Stimulated activated CD4-positive, alpha-beta T cell treated with anti-CD3 and anti-CD28 coated beads, TNF-alpha, amount 100 ng/mL, for 1 hour (primary cell): Measurements from ENCODE around the gene IL6R.
"Not testable (repeated sequence)": the region's sequence is repeated elsewhere in the genome, so short reads cannot be mapped to it uniquely, and the experiment has no call there.

Source experiments
- DNase-seq, 3 donors: peaks; one replicate each; pipeline ENCODE4 v3.0.0-alpha.2; 2020; ENCODE audit warnings: low read depth in 3 of 3, low spot score in 1 of 3

IL6R gene

DNA sequence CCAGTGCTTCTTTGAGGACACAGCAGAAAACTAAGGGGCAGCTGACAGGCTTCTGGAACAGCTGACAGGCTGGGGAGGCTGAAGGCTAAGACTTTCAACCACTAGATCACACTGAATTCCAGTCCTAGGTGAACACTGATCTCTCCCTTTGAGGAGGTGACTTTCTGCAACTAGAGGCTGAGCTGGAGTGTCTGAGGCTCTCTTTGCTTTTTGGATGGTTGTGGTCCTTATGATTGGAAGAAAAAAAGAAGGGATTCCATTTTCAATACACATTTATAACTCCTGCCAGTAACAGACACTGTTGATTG is 1.4 kb downstream of the IL6R start:
- DNase-seq, result no peak

GRCh38 chr1:154406886-154407197 is 1.7 kb downstream of the IL6R start:
- DNase-seq, result no peak

DNA sequence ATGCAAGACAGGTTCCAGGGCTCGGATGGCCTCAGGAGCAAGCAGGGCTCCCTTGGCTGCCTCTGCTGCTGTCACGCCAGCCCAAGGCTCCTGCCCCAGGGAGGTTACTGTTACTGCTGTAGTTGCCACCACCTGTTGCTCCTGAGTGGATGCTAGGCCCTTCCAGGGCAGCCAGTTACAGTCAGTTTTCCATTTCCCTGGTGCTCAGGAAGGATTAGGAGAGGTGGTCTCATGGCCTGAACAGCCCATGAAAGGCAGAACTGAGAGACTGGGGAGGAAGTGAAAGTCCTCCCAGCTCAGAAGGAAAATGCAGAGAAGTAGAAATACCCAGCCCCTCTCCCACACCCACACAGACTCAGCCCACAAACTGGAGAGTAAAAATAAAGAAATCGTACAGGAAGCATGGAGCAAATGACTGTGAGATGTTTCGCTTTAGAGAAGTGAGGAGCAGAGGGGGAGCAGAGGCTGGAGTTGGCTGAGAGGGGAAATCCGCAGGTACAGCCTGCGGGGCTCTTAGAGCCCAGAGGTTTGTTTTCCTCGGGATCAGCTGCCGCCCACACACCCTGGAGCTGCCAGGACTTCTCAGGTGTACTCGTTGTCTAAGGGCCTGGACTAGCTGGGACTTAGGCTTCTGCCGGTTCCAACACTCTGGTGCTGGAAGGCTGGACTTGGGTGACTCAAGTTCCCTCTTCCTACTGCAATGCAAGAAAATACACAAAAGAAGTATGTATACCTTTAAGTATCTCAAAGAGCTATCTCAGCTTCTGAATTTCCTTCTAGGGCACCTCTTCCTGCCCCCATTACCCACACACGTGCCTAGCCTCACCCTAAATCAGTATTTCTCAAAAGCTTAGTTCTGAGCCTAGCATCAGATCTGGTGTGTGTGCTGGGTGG is 2.3 kb downstream of the IL6R start:
- no peak for DNase-seq

- DNase-seq, result no peak
Measured at GRCh38 chr1:154408174-154408777, 3.1 kb downstream of the IL6R start.

GRCh38 chr1:154410185-154410827 is 5.2 kb downstream of the IL6R start:
- DNase-seq, result no peak

DNA sequence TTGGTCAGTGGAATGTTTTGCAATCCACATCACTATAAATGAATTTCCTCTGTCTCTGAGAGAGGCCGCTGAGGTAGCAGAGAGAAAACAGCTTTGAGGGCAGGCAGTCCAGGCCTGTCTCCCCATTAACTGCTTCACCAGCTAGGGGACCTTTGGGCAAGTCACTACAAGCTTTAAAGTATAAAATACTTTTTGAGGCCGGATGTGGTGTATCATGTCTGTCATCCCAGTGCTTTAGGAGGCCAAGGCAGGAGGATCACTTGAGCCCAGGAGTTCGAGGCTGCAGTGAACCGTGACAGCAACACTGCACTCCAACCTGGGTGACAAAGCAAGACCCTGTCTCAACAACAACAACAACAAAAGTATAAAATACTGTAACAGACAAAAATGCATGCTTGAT is 6.4 kb downstream of the IL6R start:
- DNase-seq, result no peak

GRCh38 chr1:154413177-154413783 is 8.1 kb downstream of the IL6R start:
- DNase-seq, result no peak

DNA sequence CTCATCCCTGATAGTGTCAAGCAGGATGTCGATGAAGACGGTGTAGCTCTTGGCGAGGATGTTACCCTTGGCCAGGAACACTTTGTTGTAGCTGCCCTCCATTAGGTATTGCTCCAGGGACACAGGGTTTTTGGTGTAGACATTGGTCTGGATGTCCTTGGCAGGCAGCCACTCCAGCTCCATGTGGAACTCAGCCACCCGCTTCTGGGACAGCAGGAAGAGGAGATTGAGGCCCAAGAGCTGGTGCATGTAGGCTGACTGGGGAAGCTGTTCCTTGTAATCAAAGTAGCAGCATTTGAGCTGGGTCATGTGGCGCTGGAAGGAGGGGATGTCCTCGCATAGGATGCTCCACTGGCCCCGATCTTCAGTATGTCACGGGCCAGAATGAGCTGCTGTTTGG is 9.5 kb downstream of the IL6R start:
- DNase-seq, result no peak

DNA sequence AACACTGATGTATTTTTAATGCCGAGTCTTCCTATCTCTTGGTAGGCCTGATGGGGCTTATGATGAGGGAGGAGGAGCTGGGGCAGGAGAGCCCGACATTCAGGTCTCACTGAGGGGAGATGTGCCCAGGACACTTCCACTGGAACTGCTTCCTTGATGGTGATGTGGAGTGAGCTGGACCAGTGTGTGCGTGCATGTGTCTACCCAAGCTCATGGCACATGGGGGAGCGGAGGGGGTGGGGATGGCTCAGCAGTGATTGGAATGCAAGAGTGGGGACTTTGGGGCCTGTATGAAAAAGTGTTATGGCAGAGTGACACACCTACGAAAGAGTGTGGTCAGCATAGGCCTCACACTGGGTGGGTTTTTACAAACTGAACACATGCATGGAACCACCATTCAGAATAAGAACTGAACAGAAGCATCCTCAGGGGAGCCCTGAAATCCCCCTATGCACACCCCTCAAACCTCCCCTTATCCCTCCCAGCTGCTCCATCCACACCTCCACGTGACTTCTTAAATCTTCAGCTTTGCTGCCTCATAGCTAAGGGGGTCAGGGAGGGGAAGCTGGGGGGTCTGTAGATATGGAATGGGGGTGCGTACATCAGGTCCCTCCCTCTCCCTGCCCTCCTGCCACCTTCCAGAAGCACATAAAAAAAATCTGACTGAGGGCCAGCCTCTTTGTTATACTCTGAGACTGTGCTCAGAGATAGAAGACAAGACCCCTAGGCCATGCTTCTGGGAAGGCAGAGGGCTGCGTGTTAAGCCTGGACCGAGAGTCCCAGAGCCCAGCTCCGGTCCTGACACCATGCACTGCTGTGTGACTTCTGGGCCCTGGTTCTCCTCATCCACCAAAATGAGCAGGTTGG is 11.6 kb downstream of the IL6R start:
- DNase-seq, result no peak

GRCh38 chr1:154417338-154417608 is 12.1 kb downstream of the IL6R start:
- DNase-seq, result no peak

DNA sequence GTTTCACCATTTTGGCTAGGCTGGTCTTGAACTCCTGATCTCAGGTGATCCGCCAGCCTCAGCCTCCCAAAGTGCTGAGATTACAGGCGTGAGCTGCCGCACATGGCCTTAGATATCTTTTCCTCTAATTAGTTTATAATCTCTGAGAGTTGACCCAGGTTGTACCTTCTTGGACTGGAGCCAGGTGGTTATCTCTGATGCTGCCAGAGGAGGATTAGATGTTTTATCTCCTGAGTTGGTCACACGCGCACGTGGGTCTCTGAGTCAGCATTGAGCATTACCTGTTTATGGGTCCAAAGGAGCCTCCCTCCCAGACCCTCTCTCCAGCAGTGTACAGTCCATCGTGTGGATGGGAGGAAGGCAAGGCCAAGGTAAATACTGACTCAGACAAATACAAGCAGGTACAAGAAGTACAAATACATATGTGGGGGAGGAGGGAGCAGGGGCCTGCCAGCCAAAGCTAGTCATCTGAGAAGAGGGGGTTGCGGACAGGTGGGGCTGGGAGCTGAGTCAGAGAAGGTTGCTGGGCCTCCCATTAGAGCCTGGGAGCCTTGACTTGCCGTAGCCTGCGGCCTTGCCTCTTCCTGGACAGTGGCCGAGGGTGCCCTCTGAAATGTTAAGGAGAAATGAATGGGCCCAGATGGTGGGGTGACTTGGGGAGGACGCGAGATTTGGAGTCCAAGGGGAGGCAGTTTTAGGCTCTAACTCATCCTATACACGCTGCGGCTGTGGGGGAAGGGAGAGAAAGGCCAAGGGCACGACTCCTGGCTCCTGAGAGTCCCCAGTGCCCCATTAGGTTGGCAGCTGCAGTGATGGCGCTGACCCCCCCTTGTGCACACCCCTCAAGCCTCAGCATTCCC is 13.1 kb downstream of the IL6R start:
- DNase-seq, result no peak

- no peak for DNase-seq
Measured at GRCh38 chr1:154418923-154419619, 13.9 kb downstream of the IL6R start.

DNA sequence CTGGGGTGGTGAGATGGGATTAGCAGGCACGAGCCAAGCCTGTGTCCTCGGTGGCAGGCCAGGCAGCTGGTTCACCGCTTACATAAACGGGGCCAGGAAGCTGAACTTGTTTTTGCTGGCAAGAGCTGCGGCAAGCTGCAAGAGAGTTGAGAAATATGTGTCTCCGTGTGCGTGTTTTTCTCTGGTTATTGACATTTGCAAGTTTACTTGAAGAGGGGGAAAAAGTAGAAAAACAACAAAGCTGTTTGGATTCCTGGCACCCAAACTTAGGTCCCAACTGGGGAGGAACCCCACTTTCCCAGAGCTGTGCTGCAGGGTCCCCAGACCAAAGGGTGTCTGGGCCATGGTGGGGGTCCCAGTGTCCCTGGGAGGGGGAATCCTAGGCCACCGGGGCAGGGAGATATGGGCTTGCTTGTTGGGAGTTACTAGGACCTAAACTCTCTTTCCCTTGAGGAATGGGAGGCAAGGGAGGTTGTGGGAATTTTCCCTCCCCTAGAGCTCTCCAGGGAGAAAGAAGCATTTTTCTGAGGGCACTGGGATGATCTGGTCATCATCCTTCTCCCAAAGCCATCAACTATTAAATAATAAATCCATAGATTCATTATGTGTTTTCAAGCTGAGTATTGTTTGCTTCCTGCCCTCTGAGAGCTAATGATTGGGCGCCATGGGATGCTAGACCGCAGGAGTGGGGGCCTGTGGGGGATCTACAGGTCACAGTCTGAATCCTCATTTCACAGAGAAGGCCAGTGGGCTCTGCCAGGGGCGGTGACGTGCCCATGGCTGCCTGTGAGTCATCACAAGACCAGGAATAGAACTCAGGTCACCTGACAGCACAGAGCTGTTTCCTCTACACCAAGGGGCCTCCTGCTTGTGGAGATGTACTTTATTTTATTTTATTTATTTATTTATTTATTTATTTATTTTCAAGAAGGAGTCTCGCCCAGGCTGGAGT is 14.8 kb downstream of the IL6R start:
- DNase-seq, result no peak

DNA sequence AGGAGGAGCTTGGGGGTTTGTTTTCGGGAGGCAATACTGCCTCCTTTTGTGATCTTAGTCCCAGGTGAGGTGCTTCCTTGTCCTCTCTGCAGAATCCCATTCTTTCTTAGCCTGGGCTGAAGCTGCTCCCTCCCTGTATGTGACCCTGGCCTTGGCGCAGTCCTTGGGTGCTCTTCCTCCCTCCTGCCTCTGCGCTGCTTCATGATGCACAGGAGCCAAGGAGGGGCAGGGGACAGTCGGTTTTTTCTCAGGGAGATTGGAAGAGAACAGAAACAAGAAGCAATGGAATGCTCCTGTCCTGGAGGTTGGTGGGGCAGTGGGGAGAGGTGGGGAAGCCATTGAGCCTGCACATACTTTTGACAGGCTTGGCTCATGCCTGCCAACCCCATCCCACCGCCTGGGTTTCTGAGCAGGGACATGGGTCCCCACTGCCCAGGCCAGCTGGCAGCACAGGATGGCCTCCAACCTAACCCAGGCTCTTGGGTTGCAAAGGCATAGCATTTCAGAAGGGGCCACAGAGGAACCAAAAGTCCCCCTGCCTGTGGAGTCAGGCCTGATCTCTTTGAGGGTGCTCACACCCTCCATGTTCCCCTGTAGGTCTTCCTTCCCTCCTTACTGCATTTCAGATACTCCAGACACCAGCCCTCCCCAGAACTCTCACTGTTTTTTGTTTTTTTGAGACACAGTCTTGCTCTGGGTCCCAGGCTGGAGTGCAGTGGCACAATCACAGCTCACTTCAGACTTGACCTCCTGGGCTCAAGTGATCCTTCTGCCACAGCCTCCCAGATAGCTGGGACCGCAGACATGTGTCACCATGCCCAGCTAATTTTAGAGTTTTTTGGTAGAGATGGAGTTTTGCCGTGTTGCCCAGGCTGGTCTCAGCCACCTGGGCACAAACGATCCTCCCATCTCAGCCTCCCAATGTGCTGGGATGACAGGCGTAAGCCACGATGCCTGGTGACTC is 16.1 kb downstream of the IL6R start:
- no peak for DNase-seq

- DNase-seq, result not testable (repeated sequence)
Measured at GRCh38 chr1:154422049-154422448, 16.9 kb downstream of the IL6R start.

DNA sequence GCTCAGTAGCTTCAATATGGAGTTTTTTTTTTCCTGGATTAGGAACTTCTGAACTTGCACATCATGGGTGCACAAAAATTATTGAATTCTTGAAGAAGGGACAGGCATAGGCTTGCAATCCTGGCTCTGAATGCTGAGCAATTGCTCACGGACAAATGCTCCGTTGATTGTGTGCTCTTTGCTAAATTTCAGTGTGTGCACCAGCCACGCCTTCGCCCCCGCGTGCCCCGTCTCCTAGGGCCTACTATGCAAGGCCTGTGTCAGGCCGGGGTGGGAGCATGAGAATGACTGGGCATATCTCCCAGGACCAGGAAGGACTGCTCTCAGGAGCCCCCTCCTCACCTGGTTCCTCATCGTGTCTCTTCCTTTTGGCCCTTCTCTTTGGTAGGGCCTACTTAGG is 17.4 kb downstream of the IL6R start:
- no peak for DNase-seq

DNA sequence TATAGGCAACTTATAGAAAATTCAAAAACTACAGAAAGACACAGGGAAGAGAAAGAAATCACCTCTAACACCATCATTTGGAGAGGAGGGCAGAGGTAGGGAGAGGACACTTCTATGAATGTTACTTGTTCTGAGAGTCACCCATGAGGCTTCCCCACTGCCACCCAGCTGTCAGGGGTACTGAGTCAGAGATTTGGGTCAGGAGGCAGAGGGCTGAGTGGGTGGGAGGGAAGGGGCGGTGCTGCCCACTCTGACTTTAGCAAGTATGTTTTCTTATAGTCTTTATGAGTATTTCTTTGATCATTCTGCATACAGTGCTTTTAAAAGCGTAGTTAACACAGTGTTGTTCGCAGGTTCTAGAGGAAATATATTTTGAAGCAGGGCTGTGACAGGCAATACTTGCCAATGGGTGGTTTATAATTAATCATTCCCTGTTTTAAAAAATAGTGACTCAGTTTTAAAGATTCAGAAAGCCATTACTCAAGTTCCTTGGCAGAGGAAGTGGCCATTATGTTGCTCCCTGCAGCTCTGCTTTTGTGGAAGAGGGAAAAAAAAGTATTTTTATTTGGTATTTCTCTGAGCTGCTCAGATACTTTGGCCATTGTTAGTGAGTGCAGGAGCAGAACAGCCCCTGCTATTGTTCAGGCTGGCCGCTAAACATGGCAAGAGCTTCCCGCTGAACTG is 18.3 kb downstream of the IL6R start:
- no peak for DNase-seq
